Esophagus squamous epithelium (tissue), 4 donors: Measurements from ENCODE around the gene GLP2R.

Experiments used
- POLR2A ChIP-seq, 4 donors: fragments of 450-650 bp; IDR thresholded peaks; one replicate each; pipeline ENCODE4 v1.6.1; 2017; ENCODE audit warnings: antibody characterized with exemption in 4 of 4, mild to moderate bottlenecking in 4 of 4, moderate library complexity in 3 of 4
- TF ChIP-seq, protein P1 (sequence below), 6 experiments: fragments of 450-650 bp in 4 of 6; fragments of 200-600 bp in 2 of 6; sonication (generic) in 2 of 6; IDR thresholded peaks; one replicate each; pipeline ENCODE4 v1.5.1; 2016 to 2019; ENCODE audit warnings: antibody characterized with exemption in 6 of 6, mild to moderate bottlenecking in 4 of 6, moderate library complexity in 4 of 6

DNA sequence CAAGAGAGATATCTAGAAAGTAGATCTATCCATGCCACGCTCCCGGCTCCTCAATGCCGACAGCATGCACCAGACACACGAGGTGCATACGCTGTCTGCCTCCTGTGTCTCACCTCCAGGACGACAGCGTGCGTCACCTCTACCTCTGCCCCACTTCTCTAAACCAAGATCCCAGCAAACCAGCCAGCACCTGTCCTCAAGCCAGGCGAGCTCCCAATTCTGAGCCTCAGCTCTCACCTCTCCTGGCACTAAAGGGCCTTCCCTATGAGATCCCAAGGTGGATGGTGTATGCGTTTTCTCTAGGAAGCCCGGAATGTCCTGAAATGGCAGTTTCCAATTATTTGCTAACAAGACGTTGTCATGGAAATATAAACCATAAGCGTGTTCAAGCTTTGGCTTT is 115.6 kb downstream of the GLP2R start:
- TF ChIP-seq, protein P1, sequence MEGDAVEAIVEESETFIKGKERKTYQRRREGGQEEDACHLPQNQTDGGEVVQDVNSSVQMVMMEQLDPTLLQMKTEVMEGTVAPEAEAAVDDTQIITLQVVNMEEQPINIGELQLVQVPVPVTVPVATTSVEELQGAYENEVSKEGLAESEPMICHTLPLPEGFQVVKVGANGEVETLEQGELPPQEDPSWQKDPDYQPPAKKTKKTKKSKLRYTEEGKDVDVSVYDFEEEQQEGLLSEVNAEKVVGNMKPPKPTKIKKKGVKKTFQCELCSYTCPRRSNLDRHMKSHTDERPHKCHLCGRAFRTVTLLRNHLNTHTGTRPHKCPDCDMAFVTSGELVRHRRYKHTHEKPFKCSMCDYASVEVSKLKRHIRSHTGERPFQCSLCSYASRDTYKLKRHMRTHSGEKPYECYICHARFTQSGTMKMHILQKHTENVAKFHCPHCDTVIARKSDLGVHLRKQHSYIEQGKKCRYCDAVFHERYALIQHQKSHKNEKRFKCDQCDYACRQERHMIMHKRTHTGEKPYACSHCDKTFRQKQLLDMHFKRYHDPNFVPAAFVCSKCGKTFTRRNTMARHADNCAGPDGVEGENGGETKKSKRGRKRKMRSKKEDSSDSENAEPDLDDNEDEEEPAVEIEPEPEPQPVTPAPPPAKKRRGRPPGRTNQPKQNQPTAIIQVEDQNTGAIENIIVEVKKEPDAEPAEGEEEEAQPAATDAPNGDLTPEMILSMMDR (IDR thresholded peaks at IDR 0.05) = no peak
- TF ChIP-seq POLR2A (IDR thresholded peaks at IDR 0.05) = no peak
